Liver (tissue), 9 donors: Measurements from ENCODE around the gene PPIA. TPM values are rescaled to one million over a fixed set of nuclear protein-coding genes. Genes with fewer than 3 reads are reported as not detected.
A peak's percentile ranks its signal among the peaks of the same experiment; 100 is the strongest.
"Not testable (repeated sequence)": the region's sequence is repeated elsewhere in the genome, so short reads cannot be mapped to it uniquely, and the experiment has no call there.

Experiments used
- DNase-seq: peaks from one replicate; pipeline ENCODE4 v3.0.0-alpha.2; 2017; ENCODE audit warnings: low spot score
- H3K27ac ChIP-seq, 2 donors: one replicate each; pipeline ENCODE4 v1.7.0; 2013; ENCODE audit warnings: inconsistent platforms in 2 of 2, low read length in 2 of 2, control low read depth in 1 of 2, low read depth in 1 of 2, mild to moderate bottlenecking in 1 of 2
- H3K27me3 ChIP-seq, 4 donors: one replicate each; pipeline versions ENCODE4 v1.6.1 to v1.7.0; 2013; ENCODE audit warnings: low read length in 3 of 4, inconsistent platforms in 1 of 4, mild to moderate bottlenecking in 1 of 4, moderate library complexity in 1 of 4; ENCODE audit not compliant: control insufficient read depth in 4 of 4, insufficient read depth in 4 of 4
- H3K36me3 ChIP-seq, 4 donors: one replicate each; pipeline versions ENCODE4 v1.6.1 to v1.7.0; 2013; ENCODE audit warnings: low read length in 3 of 4, mild to moderate bottlenecking in 3 of 4, low read depth in 1 of 4, moderate library complexity in 1 of 4; ENCODE audit not compliant: control insufficient read depth in 4 of 4, insufficient read depth in 3 of 4
- H3K4me1 ChIP-seq, 4 donors: one replicate each; pipeline versions ENCODE4 v1.6.1 to v1.7.0; 2013; ENCODE audit warnings: low read length in 3 of 4, mild to moderate bottlenecking in 3 of 4, moderate library complexity in 1 of 4; ENCODE audit not compliant: control insufficient read depth in 4 of 4, insufficient read depth in 4 of 4
- H3K4me3 ChIP-seq, 3 donors: one replicate each; pipeline versions ENCODE4 v1.6.1 to v1.7.0; 2013; ENCODE audit warnings: low read length in 3 of 3, control low read depth in 1 of 3, low read depth in 1 of 3, mild to moderate bottlenecking in 1 of 3
- H3K9ac ChIP-seq, 2 donors: one replicate each; pipeline ENCODE4 v1.7.0; 2013; ENCODE audit warnings: low read length in 2 of 2, mild to moderate bottlenecking in 2 of 2, moderate library complexity in 2 of 2, control low read depth in 1 of 2, low read depth in 1 of 2
- H3K9me3 ChIP-seq, 4 donors: one replicate each; pipeline versions ENCODE4 v1.6.1 to v1.7.0; 2013; ENCODE audit warnings: low read length in 3 of 4; ENCODE audit not compliant: control insufficient read depth in 4 of 4
- EGR1 ChIP-seq, 2 donors: IDR thresholded peaks; 2 replicates each; pipeline ENCODE4 v1.6.1; 2016 to 2018; ENCODE audit warnings: antibody characterized with exemption in 2 of 2, low read depth in 2 of 2
- FOXA1 ChIP-seq: IDR thresholded peaks from 2 replicates; pipeline ENCODE4 v1.6.1; 2016; ENCODE audit warnings: antibody characterized with exemption
- FOXA2 ChIP-seq: IDR thresholded peaks from 2 replicates; pipeline ENCODE4 v1.6.1; 2016; ENCODE audit warnings: antibody characterized with exemption
- GABPA ChIP-seq, 2 donors: IDR thresholded peaks in 1 of 2; conservative IDR thresholded peaks in 1 of 2; 2 replicates each; pipeline ENCODE4 v1.6.1; 2016; ENCODE audit warnings: antibody characterized with exemption in 2 of 2, mild to moderate bottlenecking in 1 of 2, moderate library complexity in 1 of 2
- HNF4A ChIP-seq, 2 donors: conservative IDR thresholded peaks; 2 replicates each; pipeline ENCODE4 v1.6.1; 2016; ENCODE audit warnings: antibody characterized with exemption in 2 of 2, mild to moderate bottlenecking in 2 of 2
- HNF4G ChIP-seq: IDR thresholded peaks from 2 replicates; pipeline ENCODE4 v1.6.1; 2016; ENCODE audit warnings: antibody characterized with exemption
- JUND ChIP-seq, 2 donors: IDR thresholded peaks; 2 replicates each; pipeline ENCODE4 v1.6.1; 2016; ENCODE audit warnings: antibody characterized with exemption in 2 of 2
- NR2F2 ChIP-seq: IDR thresholded peaks from 2 replicates; pipeline ENCODE4 v1.6.1; 2016; ENCODE audit warnings: antibody characterized with exemption
- RAD21 ChIP-seq, 2 donors: IDR thresholded peaks; 2 replicates each; pipeline ENCODE4 v1.6.1; 2016; ENCODE audit warnings: antibody characterized with exemption in 2 of 2, mild to moderate bottlenecking in 2 of 2
- RXRA ChIP-seq, 2 donors: IDR thresholded peaks; 2 replicates each; pipeline ENCODE4 v1.6.1; 2017 to 2018; ENCODE audit warnings: antibody characterized with exemption in 2 of 2, mild to moderate bottlenecking in 1 of 2
- TAF1 ChIP-seq: conservative IDR thresholded peaks from 2 replicates; pipeline ENCODE4 v1.6.1; 2016; ENCODE audit warnings: antibody characterized with exemption, mild to moderate bottlenecking
- YY1 ChIP-seq: IDR thresholded peaks from 2 replicates; pipeline ENCODE4 v1.6.1; 2016; ENCODE audit warnings: antibody characterized with exemption, mild to moderate bottlenecking
- WGBS: extraction: QIAGEN DNeasy Blood & Tissue Kit; methylation state at CpG from one replicate; pipeline ENCODE4 v1.1.7; 2013; 5-methylcytosine and 5-hydroxymethylcytosine counted together
- polyA plus RNA-seq, 2 donors: library from polyadenylated mRNA; stranded (reverse) in 1 of 2; unstranded in 1 of 2; fragments of 200-250 nt in 1 of 2; fragments of >200 nt in 1 of 2; fragmentation: Nextera tagmentation in 1 of 2; extraction: Ambion mirVana in 1 of 2; gene quantifications; one replicate each; pipeline versions ENCODE4 v1.2.1 to v1.2.3, GENCODE V29; 2013 to 2015
- total RNA-seq, 2 donors: library from RNA; depleted of rRNA; stranded (reverse); fragments of >200 nt; gene quantifications; one replicate each; pipeline ENCODE4 v1.2.3, GENCODE V29; 2014
- TF ChIP-seq, protein P1 (sequence below): fragments of 150-350 bp; IDR thresholded peaks from 2 replicates; pipeline ENCODE4 v1.5.1; 2017; ENCODE audit warnings: improper control_type of control experiment, low read depth, low read length; ENCODE audit not compliant: missing input control
- TF ChIP-seq, protein P2 (sequence below): IDR thresholded peaks from 2 replicates; pipeline ENCODE4 v1.6.1; 2016; ENCODE audit warnings: antibody characterized with exemption
- TF ChIP-seq, protein P3 (sequence below): IDR thresholded peaks from 2 replicates; pipeline ENCODE4 v1.6.1; 2016; ENCODE audit warnings: antibody characterized with exemption
- TF ChIP-seq, protein P4 (sequence below): IDR thresholded peaks from 2 replicates; pipeline ENCODE4 v1.6.1; 2016; ENCODE audit warnings: antibody characterized with exemption, mild to moderate bottlenecking
- donor health status: healthy.
- donor health status: healthy.
- donor health status: healthy.
- donor health status: healthy.
- donor health status: healthy.

Gene PPIA
- total and polyA plus RNA-seq, 4 donors, result 834 to 1,873 (median 1,399) TPM

- WGBS, result 70% methylated on average over 10 of the region's 10 CpGs
- Histone ChIP-seq H3K27ac (no peak overlapping the region), H3K4me3 (no peak overlapping the region), H3K4me1 (peaks cover 6 to 26% (median 22%) of the 10 kb centered on the region in 4 donors), H3K27me3 (no peaks in the 10 kb centered on the region), H3K9me3 (no peaks in the 10 kb centered on the region), H3K9ac (no peak overlapping the region), H3K36me3 (no peaks in the 10 kb centered on the region)
- peak in 1 of 2 donors; percentile 10 for TF ChIP-seq RAD21 (IDR thresholded peaks at IDR 0.05)
- no peak for TF ChIP-seq FOXA1
- no peak for DNase-seq
Observed at GRCh38 chr7:44772867-44773266, 23.6 kb upstream of the PPIA start.

DNA sequence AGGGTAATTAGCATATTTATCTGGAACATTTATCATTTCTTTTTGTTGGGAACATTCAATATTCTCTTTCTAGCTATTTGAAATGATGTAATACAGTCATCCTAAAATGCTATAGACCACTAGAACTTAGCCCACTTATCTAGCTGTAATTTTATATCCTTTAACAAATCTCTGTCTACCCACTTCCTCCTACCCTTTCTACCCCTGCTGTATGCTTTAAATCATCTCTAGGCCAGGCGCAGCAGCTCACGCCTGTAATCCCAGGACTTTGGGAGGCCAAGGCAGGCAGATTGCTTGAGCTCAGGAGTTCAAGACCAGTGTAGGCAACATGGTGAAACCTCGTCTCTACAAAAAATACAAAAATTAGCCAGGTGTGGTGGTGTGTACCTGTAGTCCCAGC, 22.0 kb upstream of the PPIA start:
- DNase-seq, H3K27ac ChIP-seq, H3K4me1 ChIP-seq, H3K27me3 ChIP-seq, H3K9me3 ChIP-seq, H3K4me3 ChIP-seq, H3K36me3 ChIP-seq, H3K9ac ChIP-seq: not testable (repeated sequence)
- 77% methylated on average over 3 of the region's 3 CpGs for WGBS

DNA sequence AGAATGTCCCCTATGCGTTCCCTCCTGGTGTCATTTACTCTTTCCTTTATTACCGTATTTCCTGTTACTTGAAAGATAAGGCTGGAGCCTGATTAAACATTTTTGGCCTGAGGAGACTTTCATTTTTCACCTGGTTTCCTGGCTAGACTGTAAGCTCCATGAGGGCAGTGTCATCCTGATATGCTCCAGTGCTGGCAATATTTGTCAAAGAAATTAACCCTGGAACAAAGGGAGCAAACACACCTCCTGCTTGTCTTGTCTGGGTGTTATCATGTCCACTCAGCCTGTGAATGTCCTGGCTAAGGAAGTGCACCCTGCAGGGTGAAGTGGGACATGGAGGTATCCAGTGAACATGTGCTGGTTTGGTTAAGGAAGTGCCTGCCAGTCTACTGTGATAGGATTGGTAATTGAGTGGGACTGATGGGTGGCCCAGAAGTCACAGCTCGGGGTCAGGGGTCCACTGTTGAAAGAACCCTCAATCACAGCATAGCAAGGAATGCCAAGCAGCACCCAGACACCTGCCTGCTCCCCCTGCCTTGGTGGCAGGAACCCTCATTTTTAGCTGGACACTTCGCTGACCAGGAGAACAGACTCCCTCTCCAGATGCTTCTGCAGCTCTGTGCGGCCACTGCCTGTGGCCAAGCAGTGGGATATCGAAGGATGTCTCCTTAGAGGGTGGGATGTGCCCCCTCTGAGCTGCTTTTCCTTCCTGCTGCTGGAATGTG, 20.9 kb upstream of the PPIA start:
- no peaks in the 10 kb centered on the region for H3K4me1 ChIP-seq
- H3K27ac ChIP-seq, result no peak overlapping the region
- H3K9ac ChIP-seq, result no peak overlapping the region
- H3K9me3 ChIP-seq, result no peaks in the 10 kb centered on the region
- H3K36me3 ChIP-seq, result no peaks in the 10 kb centered on the region
- no peak for TF ChIP-seq HNF4G
- TF ChIP-seq TAF1, result no peak
- no peak for TF ChIP-seq HNF4A (conservative IDR thresholded peaks at IDR 0.05)
- no peak for DNase-seq
- 85% methylated on average over 6 of the region's 6 CpGs for WGBS
- H3K4me3 ChIP-seq, result no peak overlapping the region
- no peaks in the 10 kb centered on the region for H3K27me3 ChIP-seq

DNA sequence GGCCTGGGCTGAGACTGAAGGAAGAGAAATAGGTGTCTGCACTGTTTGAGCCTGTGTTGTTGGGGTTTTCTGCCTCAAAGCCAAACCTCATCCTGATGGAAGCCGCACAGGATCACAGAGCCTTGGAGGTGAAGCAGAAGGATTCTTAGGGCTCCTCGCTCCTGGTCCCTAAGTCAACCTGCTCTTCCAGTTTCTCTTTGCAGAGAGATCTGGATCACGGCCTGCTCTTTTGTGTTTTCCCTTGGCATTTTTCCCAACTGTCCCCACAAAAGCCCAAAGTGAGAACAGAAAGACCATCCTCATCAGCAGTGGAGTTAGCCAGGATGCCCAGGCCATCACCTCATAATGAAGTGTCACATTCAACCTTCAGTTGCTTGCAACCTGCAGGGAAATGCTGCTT, 20.3 kb upstream of the PPIA start:
- WGBS, result 92% methylated on average over 3 of the region's 3 CpGs
- no peak for TF ChIP-seq HNF4G
- TF ChIP-seq JUND (IDR thresholded peaks at IDR 0.05), result no peak
- no peak for TF ChIP-seq RAD21 (IDR thresholded peaks at IDR 0.05)
- TF ChIP-seq YY1, result no peak
- TF ChIP-seq EGR1 (IDR thresholded peaks at IDR 0.05; ENCODE audit: low read depth in 2 of 2), result no peak
- TF ChIP-seq, protein P1, sequence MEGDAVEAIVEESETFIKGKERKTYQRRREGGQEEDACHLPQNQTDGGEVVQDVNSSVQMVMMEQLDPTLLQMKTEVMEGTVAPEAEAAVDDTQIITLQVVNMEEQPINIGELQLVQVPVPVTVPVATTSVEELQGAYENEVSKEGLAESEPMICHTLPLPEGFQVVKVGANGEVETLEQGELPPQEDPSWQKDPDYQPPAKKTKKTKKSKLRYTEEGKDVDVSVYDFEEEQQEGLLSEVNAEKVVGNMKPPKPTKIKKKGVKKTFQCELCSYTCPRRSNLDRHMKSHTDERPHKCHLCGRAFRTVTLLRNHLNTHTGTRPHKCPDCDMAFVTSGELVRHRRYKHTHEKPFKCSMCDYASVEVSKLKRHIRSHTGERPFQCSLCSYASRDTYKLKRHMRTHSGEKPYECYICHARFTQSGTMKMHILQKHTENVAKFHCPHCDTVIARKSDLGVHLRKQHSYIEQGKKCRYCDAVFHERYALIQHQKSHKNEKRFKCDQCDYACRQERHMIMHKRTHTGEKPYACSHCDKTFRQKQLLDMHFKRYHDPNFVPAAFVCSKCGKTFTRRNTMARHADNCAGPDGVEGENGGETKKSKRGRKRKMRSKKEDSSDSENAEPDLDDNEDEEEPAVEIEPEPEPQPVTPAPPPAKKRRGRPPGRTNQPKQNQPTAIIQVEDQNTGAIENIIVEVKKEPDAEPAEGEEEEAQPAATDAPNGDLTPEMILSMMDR, result no peak
- TF ChIP-seq, protein P2, sequence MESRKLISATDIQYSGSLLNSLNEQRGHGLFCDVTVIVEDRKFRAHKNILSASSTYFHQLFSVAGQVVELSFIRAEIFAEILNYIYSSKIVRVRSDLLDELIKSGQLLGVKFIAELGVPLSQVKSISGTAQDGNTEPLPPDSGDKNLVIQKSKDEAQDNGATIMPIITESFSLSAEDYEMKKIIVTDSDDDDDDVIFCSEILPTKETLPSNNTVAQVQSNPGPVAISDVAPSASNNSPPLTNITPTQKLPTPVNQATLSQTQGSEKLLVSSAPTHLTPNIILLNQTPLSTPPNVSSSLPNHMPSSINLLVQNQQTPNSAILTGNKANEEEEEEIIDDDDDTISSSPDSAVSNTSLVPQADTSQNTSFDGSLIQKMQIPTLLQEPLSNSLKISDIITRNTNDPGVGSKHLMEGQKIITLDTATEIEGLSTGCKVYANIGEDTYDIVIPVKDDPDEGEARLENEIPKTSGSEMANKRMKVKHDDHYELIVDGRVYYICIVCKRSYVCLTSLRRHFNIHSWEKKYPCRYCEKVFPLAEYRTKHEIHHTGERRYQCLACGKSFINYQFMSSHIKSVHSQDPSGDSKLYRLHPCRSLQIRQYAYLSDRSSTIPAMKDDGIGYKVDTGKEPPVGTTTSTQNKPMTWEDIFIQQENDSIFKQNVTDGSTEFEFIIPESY, result no peak
- no peak for TF ChIP-seq FOXA2
- no peak for TF ChIP-seq GABPA (IDR thresholded peaks at IDR 0.05 in 1 of 2, conservative IDR thresholded peaks at IDR 0.05 in 1 of 2)
- TF ChIP-seq, protein P3, sequence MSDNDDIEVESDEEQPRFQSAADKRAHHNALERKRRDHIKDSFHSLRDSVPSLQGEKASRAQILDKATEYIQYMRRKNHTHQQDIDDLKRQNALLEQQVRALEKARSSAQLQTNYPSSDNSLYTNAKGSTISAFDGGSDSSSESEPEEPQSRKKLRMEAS, result no peak
- no peak for TF ChIP-seq TAF1
- TF ChIP-seq, protein P4, sequence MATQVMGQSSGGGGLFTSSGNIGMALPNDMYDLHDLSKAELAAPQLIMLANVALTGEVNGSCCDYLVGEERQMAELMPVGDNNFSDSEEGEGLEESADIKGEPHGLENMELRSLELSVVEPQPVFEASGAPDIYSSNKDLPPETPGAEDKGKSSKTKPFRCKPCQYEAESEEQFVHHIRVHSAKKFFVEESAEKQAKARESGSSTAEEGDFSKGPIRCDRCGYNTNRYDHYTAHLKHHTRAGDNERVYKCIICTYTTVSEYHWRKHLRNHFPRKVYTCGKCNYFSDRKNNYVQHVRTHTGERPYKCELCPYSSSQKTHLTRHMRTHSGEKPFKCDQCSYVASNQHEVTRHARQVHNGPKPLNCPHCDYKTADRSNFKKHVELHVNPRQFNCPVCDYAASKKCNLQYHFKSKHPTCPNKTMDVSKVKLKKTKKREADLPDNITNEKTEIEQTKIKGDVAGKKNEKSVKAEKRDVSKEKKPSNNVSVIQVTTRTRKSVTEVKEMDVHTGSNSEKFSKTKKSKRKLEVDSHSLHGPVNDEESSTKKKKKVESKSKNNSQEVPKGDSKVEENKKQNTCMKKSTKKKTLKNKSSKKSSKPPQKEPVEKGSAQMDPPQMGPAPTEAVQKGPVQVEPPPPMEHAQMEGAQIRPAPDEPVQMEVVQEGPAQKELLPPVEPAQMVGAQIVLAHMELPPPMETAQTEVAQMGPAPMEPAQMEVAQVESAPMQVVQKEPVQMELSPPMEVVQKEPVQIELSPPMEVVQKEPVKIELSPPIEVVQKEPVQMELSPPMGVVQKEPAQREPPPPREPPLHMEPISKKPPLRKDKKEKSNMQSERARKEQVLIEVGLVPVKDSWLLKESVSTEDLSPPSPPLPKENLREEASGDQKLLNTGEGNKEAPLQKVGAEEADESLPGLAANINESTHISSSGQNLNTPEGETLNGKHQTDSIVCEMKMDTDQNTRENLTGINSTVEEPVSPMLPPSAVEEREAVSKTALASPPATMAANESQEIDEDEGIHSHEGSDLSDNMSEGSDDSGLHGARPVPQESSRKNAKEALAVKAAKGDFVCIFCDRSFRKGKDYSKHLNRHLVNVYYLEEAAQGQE, result no peak
- TF ChIP-seq FOXA1, result no peak
- TF ChIP-seq HNF4A (conservative IDR thresholded peaks at IDR 0.05), result no peak
- TF ChIP-seq NR2F2, result no peak
- no peak for TF ChIP-seq RXRA (IDR thresholded peaks at IDR 0.05)

More for the DNA sequence above, 20.3 kb upstream of the PPIA start:
- no peak overlapping the region for H3K9ac ChIP-seq
- H3K9me3 ChIP-seq, result no peaks in the 10 kb centered on the region
- H3K4me3 ChIP-seq, result no peak overlapping the region
- DNase-seq, result no peak
- H3K27ac ChIP-seq, result no peak overlapping the region
- H3K27me3 ChIP-seq, result no peaks in the 10 kb centered on the region
- no peaks in the 10 kb centered on the region for H3K4me1 ChIP-seq
- no peaks in the 10 kb centered on the region for H3K36me3 ChIP-seq
